Cardiac muscle cell (in vitro differentiated cells and primary cell): ENCODE results near the gene RALGAPA1. TPM values are rescaled to one million over a fixed set of nuclear protein-coding genes. Genes with fewer than 3 reads are reported as not detected.
"Not testable (repeated sequence)": the region's sequence is repeated elsewhere in the genome, so short reads cannot be mapped to it uniquely, and the experiment has no call there.

Experiments used
- DNase-seq, 2 donors: peaks; one replicate each; pipeline versions ENCODE4 v3.0.0 to v3.0.0-alpha.2; 2010 to 2017; ENCODE audit warnings: low read depth in 1 of 2, low spot score in 1 of 2
- H3K27ac ChIP-seq: fragments of 200-600 bp; sonication (generic); 2 replicates; pipeline ENCODE4 v1.5.1; 2016
- H3K27me3 ChIP-seq: fragments of 200-600 bp; sonication (generic); 2 replicates; pipeline ENCODE4 v1.6.0; 2016; ENCODE audit warnings: control low read depth
- H3K36me3 ChIP-seq: fragments of 200-600 bp; sonication (generic); 2 replicates; pipeline ENCODE4 v1.5.1; 2016; ENCODE audit warnings: control low read depth
- H3K4me1 ChIP-seq: fragments of 200-600 bp; sonication (generic); 2 replicates; pipeline ENCODE4 v1.8.1; 2017; ENCODE audit warnings: low read depth, mild to moderate bottlenecking, mixed run types
- H3K4me3 ChIP-seq: fragments of 200-600 bp; sonication (generic); 2 replicates; pipeline ENCODE4 v1.5.1; 2016; ENCODE audit warnings: mild to moderate bottlenecking
- H3K9me3 ChIP-seq: fragments of 200-600 bp; sonication (generic); 2 replicates; pipeline ENCODE4 v1.5.1; 2017; ENCODE audit warnings: low read depth, mild to moderate bottlenecking, control low read depth
- polyA plus RNA-seq: library from polyadenylated mRNA; unstranded; fragments of >200 nt; fragmentation: Nextera tagmentation; extraction: Ambion mirVana; gene quantifications from 2 replicates; pipeline ENCODE4 v1.2.1, GENCODE V29; 2016
- total RNA-seq: library from RNA; depleted of rRNA; stranded (reverse); fragments of >200 nt; gene quantifications from 2 replicates; pipeline ENCODE4 v1.2.3, GENCODE V29; 2016
- TF ChIP-seq, protein P1 (sequence below): IDR thresholded peaks from 2 replicates; pipeline ENCODE4 v1.5.1; 2012; ENCODE audit warnings: low read depth, mild to moderate bottlenecking, low read length

The RALGAPA1 gene
- total and polyA plus RNA-seq, 2 experiments from 2014 or later = 28.1 to 31.5 TPM

- Histone ChIP-seq H3K4me3 (no peak overlapping the region), H3K27me3 (no peaks in the 10 kb centered on the region), H3K36me3 (peaks cover 12% of the 10 kb centered on the region), H3K9me3 (no peaks in the 10 kb centered on the region), H3K27ac (no peak overlapping the region), H3K4me1 (no peaks in the 10 kb centered on the region)
- no peak for DNase-seq
- TF ChIP-seq, protein P1, sequence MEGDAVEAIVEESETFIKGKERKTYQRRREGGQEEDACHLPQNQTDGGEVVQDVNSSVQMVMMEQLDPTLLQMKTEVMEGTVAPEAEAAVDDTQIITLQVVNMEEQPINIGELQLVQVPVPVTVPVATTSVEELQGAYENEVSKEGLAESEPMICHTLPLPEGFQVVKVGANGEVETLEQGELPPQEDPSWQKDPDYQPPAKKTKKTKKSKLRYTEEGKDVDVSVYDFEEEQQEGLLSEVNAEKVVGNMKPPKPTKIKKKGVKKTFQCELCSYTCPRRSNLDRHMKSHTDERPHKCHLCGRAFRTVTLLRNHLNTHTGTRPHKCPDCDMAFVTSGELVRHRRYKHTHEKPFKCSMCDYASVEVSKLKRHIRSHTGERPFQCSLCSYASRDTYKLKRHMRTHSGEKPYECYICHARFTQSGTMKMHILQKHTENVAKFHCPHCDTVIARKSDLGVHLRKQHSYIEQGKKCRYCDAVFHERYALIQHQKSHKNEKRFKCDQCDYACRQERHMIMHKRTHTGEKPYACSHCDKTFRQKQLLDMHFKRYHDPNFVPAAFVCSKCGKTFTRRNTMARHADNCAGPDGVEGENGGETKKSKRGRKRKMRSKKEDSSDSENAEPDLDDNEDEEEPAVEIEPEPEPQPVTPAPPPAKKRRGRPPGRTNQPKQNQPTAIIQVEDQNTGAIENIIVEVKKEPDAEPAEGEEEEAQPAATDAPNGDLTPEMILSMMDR = no peak
These were observed 120.1 kb downstream of the RALGAPA1 start for GRCh38 chr14:35689000-35689460.

GRCh38 chr14:35688126-35688826 lies 120.8 kb downstream of the RALGAPA1 start:
- Histone ChIP-seq H3K4me1 (no peaks in the 10 kb centered on the region), H3K9me3 (no peaks in the 10 kb centered on the region), H3K36me3 (peaks cover 14% of the 10 kb centered on the region), H3K27me3 (no peaks in the 10 kb centered on the region), H3K27ac (no peak overlapping the region), H3K4me3 (no peak overlapping the region)
- TF ChIP-seq, protein P1 = no peak
- DNase-seq = no peak

DNA sequence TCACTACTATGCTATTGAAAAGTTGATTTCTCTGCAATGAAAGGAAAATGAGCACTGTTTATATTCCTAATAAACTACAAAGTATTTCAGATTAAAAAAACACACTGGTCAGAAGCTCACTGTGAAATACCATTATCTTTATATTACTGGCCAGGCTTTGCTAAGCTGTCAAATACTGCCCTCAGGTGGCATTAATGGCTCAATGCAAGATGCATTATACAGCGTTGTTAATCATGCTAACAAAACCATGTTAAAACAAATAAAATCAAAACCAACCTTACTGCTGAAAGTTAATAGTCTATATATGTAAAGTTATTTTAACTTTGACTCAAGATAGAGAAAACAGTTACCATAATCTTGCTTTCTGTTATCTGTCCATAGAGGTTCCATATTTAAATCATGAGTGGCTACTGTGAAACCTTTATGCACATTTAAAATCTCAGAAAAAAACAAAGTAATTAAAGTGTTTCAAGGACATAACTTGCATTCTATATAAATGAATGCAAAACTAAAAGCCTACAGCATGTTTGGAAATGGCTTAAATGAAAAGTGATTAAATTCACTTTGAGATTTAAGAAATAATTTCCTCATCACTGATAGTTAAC lies 121.7 kb downstream of the RALGAPA1 start:
- DNase-seq = peak; percentile 66 to 73
- no peaks in the 10 kb centered on the region for H3K27me3 ChIP-seq
- no peaks in the 10 kb centered on the region for H3K9me3 ChIP-seq
- H3K36me3 ChIP-seq = peaks cover 20% of the 10 kb centered on the region
- H3K4me3 ChIP-seq = no peak overlapping the region
- TF ChIP-seq, protein P1 = peak; percentile 79
- H3K27ac ChIP-seq = no peak overlapping the region
- H3K4me1 ChIP-seq = no peaks in the 10 kb centered on the region

GRCh38 chr14:35683688-35684087 lies 125.4 kb downstream of the RALGAPA1 start:
- H3K9me3 ChIP-seq, DNase-seq, H3K4me3 ChIP-seq, H3K27ac ChIP-seq, H3K4me1 ChIP-seq, H3K27me3 ChIP-seq: not testable (repeated sequence)
- peaks cover 20% of the 10 kb centered on the region for H3K36me3 ChIP-seq

DNA sequence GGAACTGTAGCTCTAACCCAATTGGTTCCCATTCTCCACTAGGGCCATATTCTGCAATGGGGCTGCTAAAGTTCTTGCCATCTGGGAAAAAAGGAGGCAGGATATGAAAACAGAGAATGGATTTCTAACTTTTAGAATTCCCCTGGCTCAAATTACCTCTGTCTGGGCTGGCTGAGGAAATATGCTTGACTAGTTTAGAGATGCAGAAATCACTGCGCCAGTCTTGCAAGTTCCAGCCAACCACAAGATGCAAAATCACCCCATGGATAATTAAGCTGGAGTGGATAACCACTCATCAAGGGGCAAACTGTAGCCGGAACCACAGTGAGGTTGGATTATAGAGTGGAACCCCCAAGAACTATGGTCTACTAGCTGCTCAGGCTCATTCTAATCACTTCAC lies 126.3 kb downstream of the RALGAPA1 start:
- H3K36me3 ChIP-seq = peaks cover 21% of the 10 kb centered on the region
- H3K4me1 ChIP-seq = no peaks in the 10 kb centered on the region
- DNase-seq = no peak
- no peaks in the 10 kb centered on the region for H3K27me3 ChIP-seq
- H3K4me3 ChIP-seq = no peak overlapping the region
- no peaks in the 10 kb centered on the region for H3K9me3 ChIP-seq
- no peak overlapping the region for H3K27ac ChIP-seq
- TF ChIP-seq, protein P1 = no peak

GRCh38 chr14:35678403-35679028 lies 130.6 kb downstream of the RALGAPA1 start:
- Histone ChIP-seq H3K4me1 (no peaks in the 10 kb centered on the region), H3K4me3 (no peak overlapping the region), H3K36me3 (peaks cover 47% of the 10 kb centered on the region), H3K9me3 (no peaks in the 10 kb centered on the region), H3K27ac (no peak overlapping the region), H3K27me3 (no peaks in the 10 kb centered on the region)
- TF ChIP-seq, protein P1 = no peak
- no peak for DNase-seq
